Transverse colon (tissue), 4 donors: Measurements from ENCODE around the gene TM4SF20. TPM values are rescaled to one million over a fixed set of nuclear protein-coding genes. Genes with fewer than 3 reads are reported as not detected.

ENCODE experiments used
- DNase-seq: peaks from one replicate; pipeline ENCODE4 v3.0.0-alpha.2; 2019
- H3K27ac ChIP-seq, 4 donors: fragments of 200-600 bp; sonication (generic); 2 replicates each; pipeline ENCODE4 v1.5.1; 2016 to 2018; ENCODE audit warnings: inconsistent platforms in 4 of 4
- H3K27me3 ChIP-seq: fragments of 200-600 bp; sonication (generic); 2 replicates; pipeline ENCODE4 v1.5.1; 2017; ENCODE audit warnings: inconsistent platforms
- H3K36me3 ChIP-seq, 4 donors: fragments of 200-600 bp; sonication (generic); 2 replicates each; pipeline ENCODE4 v1.5.1; 2017 to 2019; ENCODE audit warnings: inconsistent platforms in 4 of 4
- H3K4me1 ChIP-seq, 4 donors: fragments of 200-600 bp; sonication (generic); 2 replicates each; pipeline ENCODE4 v1.5.1; 2017 to 2020; ENCODE audit warnings: inconsistent platforms in 4 of 4
- H3K4me3 ChIP-seq, 4 donors: fragments of 200-600 bp; sonication (generic); 1 replicate in 1 of 4; 2 replicates in 3 of 4; pipeline versions ENCODE4 v1.5.1 to v1.6.1; 2017 to 2019; ENCODE audit warnings: inconsistent platforms in 4 of 4
- H3K9me3 ChIP-seq, 2 donors: fragments of 200-600 bp; sonication (generic); 2 replicates each; pipeline ENCODE4 v1.5.1; 2017 to 2019; ENCODE audit warnings: inconsistent platforms in 2 of 2
- EP300 ChIP-seq: sonication (generic); formaldehyde crosslinking; IDR thresholded peaks from one replicate; pipeline ENCODE4 v1.6.1; 2017; ENCODE audit warnings: antibody characterized with exemption, low read depth
- POLR2A ChIP-seq: fragments of 450-650 bp; IDR thresholded peaks from one replicate; pipeline ENCODE4 v1.6.1; 2016; ENCODE audit warnings: antibody characterized with exemption, mild to moderate bottlenecking, moderate library complexity
- POLR2AphosphoS5 ChIP-seq, 3 donors: sonication (generic); formaldehyde crosslinking; IDR thresholded peaks; one replicate each; pipeline ENCODE4 v1.6.1; 2016; ENCODE audit warnings: antibody characterized with exemption in 3 of 3
- WGBS, 2 donors: methylation state at CpG; one replicate each; pipeline ENCODE4 v1.1.5; 2018; ENCODE audit warnings: low coverage in 1 of 2; 5-methylcytosine and 5-hydroxymethylcytosine counted together
- in situ Hi-C, 4 donors: fragments of 200-750 bp; cut with MboI; loops; one replicate each; pipeline versions ENCODE4 v1.15.0 to v1.15.1; 2017; ENCODE audit warnings: low sequenced_read_pairs in 3 of 4, low pct_ligation_motif_present in 1 of 4, low pct_unique_long_range_greater_than_20kb in 1 of 4
- intact Hi-C: fragments of 100-400 bp; cut with DNase I; formaldehyde crosslinking; loops from one replicate; pipeline ENCODE4 v1.15.1; 2023; ENCODE audit warnings: low total_unique reads
- total RNA-seq, 4 donors: library from RNA; depleted of rRNA; stranded (reverse); fragments of >200 nt; gene quantifications; one replicate each; pipeline ENCODE4 v1.1.0, GENCODE V29; 2016
- TF ChIP-seq, protein P1 (sequence below), 5 experiments: fragments of 200-600 bp in 3 of 5; fragments of 450-650 bp in 2 of 5; sonication (generic) in 3 of 5; IDR thresholded peaks; 1 replicate in 2 of 5; 2 replicates in 3 of 5; pipeline ENCODE4 v1.5.1; 2016 to 2017; ENCODE audit warnings: antibody characterized with exemption in 5 of 5, inconsistent platforms in 3 of 5, mild to moderate bottlenecking in 2 of 5, moderate library complexity in 1 of 5

TM4SF20 gene
- total RNA-seq, 4 donors from 2014 or later = 0.40 to 10.2 (median 1.1) TPM

DNA sequence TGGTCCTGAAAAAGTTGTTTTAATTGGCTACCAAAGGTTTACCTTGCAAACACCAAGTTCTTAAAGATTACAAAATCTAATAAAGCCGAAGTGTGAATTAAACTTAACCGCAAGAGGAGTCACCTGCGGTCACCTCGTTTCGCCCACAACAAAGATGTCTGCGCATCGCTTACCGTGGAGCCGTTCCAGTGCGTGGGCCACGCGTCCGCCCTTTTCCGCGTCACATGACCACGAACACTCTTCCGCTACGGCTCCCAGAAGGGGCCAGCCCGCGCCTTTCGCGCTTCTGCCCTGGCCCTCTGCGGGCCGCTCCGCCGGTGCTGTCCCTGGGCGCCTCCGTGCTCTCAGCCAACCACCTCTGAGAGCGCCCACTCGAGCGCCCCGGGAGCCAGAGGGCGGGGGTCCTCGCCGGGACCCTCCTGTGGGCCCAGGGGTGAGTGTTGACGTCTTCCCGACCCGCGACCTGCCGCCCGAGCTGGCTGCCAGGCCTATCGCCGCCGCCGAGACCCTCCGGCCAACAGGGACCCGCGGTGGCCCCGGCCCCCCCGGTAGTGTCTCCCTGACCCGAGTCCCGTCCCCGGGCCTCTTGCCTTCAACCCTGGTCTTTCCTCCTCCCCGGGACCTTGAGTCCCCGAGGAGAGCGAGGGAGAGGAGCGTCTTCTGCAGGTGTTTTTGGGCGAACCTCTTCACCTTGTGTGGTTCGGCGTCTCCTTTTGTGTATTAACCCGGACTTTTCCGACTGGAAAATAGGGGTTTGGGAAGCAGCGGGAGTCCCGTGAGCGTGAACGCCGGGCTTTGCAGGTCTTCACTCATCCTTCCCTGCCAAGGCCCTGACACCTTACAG is 53.9 kb downstream of the TM4SF20 start, which contains the start of gene MFF:
MFF (plus strand) TSS at position 257 of the 844 bp plus-strand sequence. CDS start 5,415 bp downstream, outside the sequence.
- Histone ChIP-seq H3K36me3 (no peaks in the 10 kb centered on the region), H3K4me1 (peaks cover 7 to 37% (median 14%) of the 10 kb centered on the region in 4 donors), H3K4me3 (peak within 1 kb of the TSS; percentile 93 to 99 (median 98)), H3K9me3 (no peaks in the 10 kb centered on the region), H3K27ac (peak within 1 kb of the TSS; percentile 91 to 97 (median 94)), H3K27me3 (no peaks in the 10 kb centered on the region)
- 0 to 1% methylated on average over 4 to 66 of the region's 67 CpGs for WGBS, 2 donors
- in situ Hi-C loops = no loop called here
- intact Hi-C loops = no loop called here
- TF ChIP-seq POLR2AphosphoS5 (IDR thresholded peaks at IDR 0.05) (peak; percentile 87 to 94 (median 91)), POLR2A (peak; percentile 84), EP300 (no peak)
- TF ChIP-seq, protein P1, sequence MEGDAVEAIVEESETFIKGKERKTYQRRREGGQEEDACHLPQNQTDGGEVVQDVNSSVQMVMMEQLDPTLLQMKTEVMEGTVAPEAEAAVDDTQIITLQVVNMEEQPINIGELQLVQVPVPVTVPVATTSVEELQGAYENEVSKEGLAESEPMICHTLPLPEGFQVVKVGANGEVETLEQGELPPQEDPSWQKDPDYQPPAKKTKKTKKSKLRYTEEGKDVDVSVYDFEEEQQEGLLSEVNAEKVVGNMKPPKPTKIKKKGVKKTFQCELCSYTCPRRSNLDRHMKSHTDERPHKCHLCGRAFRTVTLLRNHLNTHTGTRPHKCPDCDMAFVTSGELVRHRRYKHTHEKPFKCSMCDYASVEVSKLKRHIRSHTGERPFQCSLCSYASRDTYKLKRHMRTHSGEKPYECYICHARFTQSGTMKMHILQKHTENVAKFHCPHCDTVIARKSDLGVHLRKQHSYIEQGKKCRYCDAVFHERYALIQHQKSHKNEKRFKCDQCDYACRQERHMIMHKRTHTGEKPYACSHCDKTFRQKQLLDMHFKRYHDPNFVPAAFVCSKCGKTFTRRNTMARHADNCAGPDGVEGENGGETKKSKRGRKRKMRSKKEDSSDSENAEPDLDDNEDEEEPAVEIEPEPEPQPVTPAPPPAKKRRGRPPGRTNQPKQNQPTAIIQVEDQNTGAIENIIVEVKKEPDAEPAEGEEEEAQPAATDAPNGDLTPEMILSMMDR (IDR thresholded peaks at IDR 0.05) = peak in 1 of 5 experiments; percentile 12
- DNase-seq = peak; percentile 95

DNA sequence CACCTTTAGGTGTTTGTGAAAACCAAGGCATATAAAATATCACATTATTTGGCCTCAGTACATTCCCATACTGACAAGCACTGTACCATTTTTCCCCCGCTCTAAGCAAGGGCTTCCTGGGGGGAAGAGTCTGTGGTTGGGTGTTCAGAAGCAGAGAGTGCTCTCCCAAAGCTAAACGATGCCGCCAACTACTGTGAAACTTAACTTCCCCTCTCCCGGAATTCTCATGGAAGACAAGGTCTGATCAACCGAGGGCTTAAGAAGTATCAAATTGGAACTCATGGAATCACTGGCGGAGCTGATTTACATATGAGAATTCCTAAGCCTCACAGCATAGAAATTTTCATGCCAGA is 54.5 kb downstream of the TM4SF20 start:
- H3K9me3 ChIP-seq = no peaks in the 10 kb centered on the region
- in situ Hi-C loops = no loop called here
- peaks cover 7 to 37% (median 14%) of the 10 kb centered on the region in 4 donors for H3K4me1 ChIP-seq
- H3K4me3 ChIP-seq = peak overlapping the region; percentile 93 to 99 (median 98)
- peak overlapping the region; percentile 91 to 97 (median 94) for H3K27ac ChIP-seq
- intact Hi-C loops = no loop called here
- WGBS, 2 donors = 0 to 16% methylated on average over 1 to 6 of the region's 6 CpGs
- DNase-seq = no peak
- TF ChIP-seq, protein P1 (IDR thresholded peaks at IDR 0.05) = no peak
- no peak for TF ChIP-seq POLR2AphosphoS5 (IDR thresholded peaks at IDR 0.05)
- TF ChIP-seq EP300 = no peak
- TF ChIP-seq POLR2A = no peak
- no peaks in the 10 kb centered on the region for H3K27me3 ChIP-seq
- no peaks in the 10 kb centered on the region for H3K36me3 ChIP-seq

DNA sequence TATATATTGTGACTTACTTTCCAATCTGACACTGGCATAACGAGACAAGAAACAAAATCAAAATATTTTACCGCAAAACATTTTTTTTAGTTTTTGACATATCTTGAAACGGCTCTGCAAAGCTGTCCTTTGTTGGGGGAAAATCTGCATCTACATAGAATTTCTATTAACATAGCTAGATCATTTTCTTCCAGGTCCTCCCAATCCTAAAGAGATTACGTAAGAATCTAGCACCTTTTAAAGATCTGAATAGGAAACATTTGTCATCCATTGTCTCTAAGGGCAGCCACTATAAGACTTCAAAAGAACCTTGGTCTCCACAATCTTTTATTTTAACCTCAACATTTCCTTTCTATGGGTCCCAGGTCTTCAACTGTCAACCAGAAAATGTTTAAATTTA is 55.3 kb downstream of the TM4SF20 start:
- no peaks in the 10 kb centered on the region for H3K27me3 ChIP-seq
- intact Hi-C loops (no loop called here), in situ Hi-C loops (no loop called here)
- H3K36me3 ChIP-seq = no peaks in the 10 kb centered on the region
- TF ChIP-seq POLR2AphosphoS5 (IDR thresholded peaks at IDR 0.05) (no peak), EP300 (no peak), POLR2A (no peak)
- no peak for DNase-seq
- H3K9me3 ChIP-seq = no peaks in the 10 kb centered on the region
- H3K4me3 ChIP-seq = no peak overlapping the region
- H3K4me1 ChIP-seq = peaks cover 7 to 33% (median 14%) of the 10 kb centered on the region in 4 donors
- no peak overlapping the region for H3K27ac ChIP-seq
- 98% methylated on average over 4 of the region's 4 CpGs for WGBS, 2 donors

DNA sequence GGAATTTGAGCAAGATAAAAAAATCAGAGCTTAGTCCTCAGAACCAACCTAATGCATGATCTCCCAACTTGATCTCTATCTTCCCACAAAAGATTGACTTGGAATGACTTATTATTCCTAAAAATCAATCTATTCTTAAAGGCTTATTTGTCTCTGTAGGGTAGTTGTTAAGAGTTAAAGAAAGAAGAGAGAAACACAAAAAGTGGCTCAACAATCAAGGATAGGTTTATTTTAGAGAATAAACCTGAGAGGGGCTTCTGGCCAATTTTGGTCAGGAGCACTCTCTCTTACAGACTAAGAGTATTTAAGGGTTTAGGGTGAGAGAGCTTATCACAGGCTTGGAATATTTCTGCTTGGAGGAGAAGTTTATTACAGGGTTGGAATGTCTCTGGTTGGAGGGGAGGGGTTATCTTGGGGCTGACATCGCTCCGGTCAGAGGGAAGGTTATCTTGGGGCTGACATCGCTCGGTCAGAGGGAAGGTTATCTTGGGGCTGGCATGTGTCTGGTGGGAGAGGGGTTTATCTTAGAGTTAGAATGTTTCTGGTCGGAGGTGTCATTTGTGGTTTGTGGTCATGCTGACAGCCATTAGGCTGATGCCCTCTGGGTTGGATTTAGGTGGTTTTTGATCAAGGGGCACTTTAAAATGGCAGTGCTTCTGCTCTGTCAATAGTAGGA is 56.4 kb downstream of the TM4SF20 start:
- no peaks in the 10 kb centered on the region for H3K9me3 ChIP-seq
- 80 to 87% methylated on average over 2 to 5 of the region's 5 CpGs for whole genome bisulfite sequencing, 2 donors
- TF ChIP-seq EP300 (no peak), POLR2A (no peak), POLR2AphosphoS5 (IDR thresholded peaks at IDR 0.05) (no peak)
- TF ChIP-seq, protein P1 (IDR thresholded peaks at IDR 0.05) = no peak
- peaks cover 7 to 27% (median 12%) of the 10 kb centered on the region in 4 donors for H3K4me1 ChIP-seq
- H3K4me3 ChIP-seq = no peak overlapping the region
- intact Hi-C loops (no loop called here), in situ Hi-C loops (no loop called here)
- DNase-seq = no peak
- no peak overlapping the region for H3K27ac ChIP-seq
- no peaks in the 10 kb centered on the region for H3K27me3 ChIP-seq
- no peaks in the 10 kb centered on the region for H3K36me3 ChIP-seq
